ENCODE measurements around the gene FOXN3. TPM values are rescaled to one million over a fixed set of nuclear protein-coding genes. Genes with fewer than 3 reads are reported as not detected.

Gene FOXN3
- total and polyA plus RNA-seq, 10 of the 15 experiments (the other 5 are each of a cell fraction or from before 2014, with no cell fraction given) = 4.5 to 68.9 (median 29.7) TPM

DNA sequence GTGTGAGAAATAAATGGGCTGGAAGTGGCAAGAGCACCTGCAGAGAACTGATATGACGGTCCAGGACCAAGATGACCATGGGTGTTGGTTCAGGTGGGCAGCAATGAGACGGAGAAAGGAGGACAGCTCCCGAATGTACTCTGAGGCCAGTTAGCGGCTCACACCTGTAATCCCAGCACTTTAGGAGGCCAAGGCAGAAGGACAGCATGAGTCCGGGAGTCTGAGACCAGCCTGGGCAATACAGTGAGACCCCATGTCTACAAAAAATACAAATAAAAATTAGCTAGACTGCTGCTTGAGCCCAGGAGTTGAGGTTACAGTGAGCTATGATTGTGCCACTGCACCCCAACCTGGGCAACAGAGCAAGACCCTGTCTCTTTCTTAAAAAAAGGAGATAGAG lies 60.1 kb downstream of the FOXN3 start:
- no peak for DNase-seq (ENCODE audit: low read depth, low spot score)
- TF ChIP-seq ESRRA (IDR thresholded peaks at IDR 0.05; ENCODE audit: low read length) (no peak), SPI1 (IDR thresholded peaks at IDR 0.05; ENCODE audit: borderline replicate concordance, insufficient read depth, low read depth, low read length) (no peak), EZH2 (IDR thresholded peaks at IDR 0.05; ENCODE audit: borderline replicate concordance, control insufficient read depth, low read depth, low read length) (no peak), MXI1 (IDR thresholded peaks at IDR 0.05; ENCODE audit: low read depth, low read length) (no peak), ZNF274 (IDR thresholded peaks at IDR 0.05; ENCODE audit: insufficient read depth, insufficient read length) (no peak), SREBF2 (IDR thresholded peaks at IDR 0.05; ENCODE audit: low read length) (no peak), STAT1 (conservative IDR thresholded peaks at IDR 0.05) (no peak), SIX5 (IDR thresholded peaks at IDR 0.05; ENCODE audit: low read depth, low read length, severe bottlenecking) (no peak), BRCA1 (IDR thresholded peaks at IDR 0.05; ENCODE audit: low read depth, low read length) (no peak)
- TF ChIP-seq, protein P1, sequence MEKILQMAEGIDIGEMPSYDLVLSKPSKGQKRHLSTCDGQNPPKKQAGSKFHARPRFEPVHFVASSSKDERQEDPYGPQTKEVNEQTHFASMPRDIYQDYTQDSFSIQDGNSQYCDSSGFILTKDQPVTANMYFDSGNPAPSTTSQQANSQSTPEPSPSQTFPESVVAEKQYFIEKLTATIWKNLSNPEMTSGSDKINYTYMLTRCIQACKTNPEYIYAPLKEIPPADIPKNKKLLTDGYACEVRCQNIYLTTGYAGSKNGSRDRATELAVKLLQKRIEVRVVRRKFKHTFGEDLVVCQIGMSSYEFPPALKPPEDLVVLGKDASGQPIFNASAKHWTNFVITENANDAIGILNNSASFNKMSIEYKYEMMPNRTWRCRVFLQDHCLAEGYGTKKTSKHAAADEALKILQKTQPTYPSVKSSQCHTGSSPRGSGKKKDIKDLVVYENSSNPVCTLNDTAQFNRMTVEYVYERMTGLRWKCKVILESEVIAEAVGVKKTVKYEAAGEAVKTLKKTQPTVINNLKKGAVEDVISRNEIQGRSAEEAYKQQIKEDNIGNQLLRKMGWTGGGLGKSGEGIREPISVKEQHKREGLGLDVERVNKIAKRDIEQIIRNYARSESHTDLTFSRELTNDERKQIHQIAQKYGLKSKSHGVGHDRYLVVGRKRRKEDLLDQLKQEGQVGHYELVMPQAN (conservative IDR thresholded peaks at IDR 0.05) = no peak
- TF ChIP-seq, protein P2, sequence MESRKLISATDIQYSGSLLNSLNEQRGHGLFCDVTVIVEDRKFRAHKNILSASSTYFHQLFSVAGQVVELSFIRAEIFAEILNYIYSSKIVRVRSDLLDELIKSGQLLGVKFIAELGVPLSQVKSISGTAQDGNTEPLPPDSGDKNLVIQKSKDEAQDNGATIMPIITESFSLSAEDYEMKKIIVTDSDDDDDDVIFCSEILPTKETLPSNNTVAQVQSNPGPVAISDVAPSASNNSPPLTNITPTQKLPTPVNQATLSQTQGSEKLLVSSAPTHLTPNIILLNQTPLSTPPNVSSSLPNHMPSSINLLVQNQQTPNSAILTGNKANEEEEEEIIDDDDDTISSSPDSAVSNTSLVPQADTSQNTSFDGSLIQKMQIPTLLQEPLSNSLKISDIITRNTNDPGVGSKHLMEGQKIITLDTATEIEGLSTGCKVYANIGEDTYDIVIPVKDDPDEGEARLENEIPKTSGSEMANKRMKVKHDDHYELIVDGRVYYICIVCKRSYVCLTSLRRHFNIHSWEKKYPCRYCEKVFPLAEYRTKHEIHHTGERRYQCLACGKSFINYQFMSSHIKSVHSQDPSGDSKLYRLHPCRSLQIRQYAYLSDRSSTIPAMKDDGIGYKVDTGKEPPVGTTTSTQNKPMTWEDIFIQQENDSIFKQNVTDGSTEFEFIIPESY (IDR thresholded peaks at IDR 0.05) = no peak
- no peak for FAIRE-seq
- Histone ChIP-seq H4K20me1 (ENCODE audit: control insufficient read depth, insufficient read depth) (no peaks in the 10 kb centered on the region), H3K27me3 (replicated peaks in 1 of 2; ENCODE audit: control insufficient read depth in 2 of 2, insufficient read depth in 2 of 2, low read length in 1 of 2) (no peaks in the 10 kb centered on the region), H3K27ac (ENCODE audit: control insufficient read depth, insufficient read depth) (no peak overlapping the region), H3K4me1 (ENCODE audit: control insufficient read depth, insufficient read depth, low read length) (peaks cover 16% of the 10 kb centered on the region), H3K4me2 (ENCODE audit: control insufficient read depth, insufficient read depth) (no peak overlapping the region), H3K4me3 (no peak overlapping the region), H3K36me3 (ENCODE audit: control insufficient read depth in 2 of 2, insufficient read depth in 2 of 2, low read length in 1 of 2) (peaks cover 0 to 6% of the 10 kb centered on the region in 2 experiments; a peak in 1 of 4 replicates), H2AFZ (ENCODE audit: control insufficient read depth, low read depth, low read length) (no peak overlapping the region), H3K79me2 (ENCODE audit: control insufficient read depth, insufficient read depth, low read length) (peaks cover 19% of the 10 kb centered on the region), H3K9ac (ENCODE audit: control insufficient read depth, insufficient read depth, low read length) (no peak overlapping the region), H3K9me3 (replicated peaks; ENCODE audit: control insufficient read depth, insufficient read depth, low read length) (no peaks in the 10 kb centered on the region)
- ATAC-seq = no peak
- ChIA-PET SMC1A (ENCODE audit: uncharacterized antibody, unreplicated experiment) (interaction anchor here (0.7 to 1.3 kb wide), 2 partner anchors 25 to 54 kb away, joined by 3 to 4 read pairs; no protein-coding TSS in a partner anchor), POLR2A (no interaction called here), RAD21 (ENCODE audit: unreplicated experiment) (interaction anchor here (1.2 kb wide), 1 partner anchor 9 kb away, joined by 3 read pairs; no protein-coding TSS in a partner anchor), CTCF (no interaction called here)
- no TSS peak for BruUV-seq (replicated peaks)
- in situ Hi-C loops (cut with MboI) = no loop called here
- intact Hi-C loops (cut with micrococcal nuclease; ENCODE audit: unreplicated experiment) = no loop called here
- WGBS (ENCODE audit: insufficient coverage, insufficient replicate concordance, low lambda C conversion rate, missing lambda C conversion rate) = 90% methylated on average over 5 of the region's 5 CpGs
